SK-N-SH treated with all-trans-retinoic acid at 6 μM for 48 hours (cell line): ENCODE data around the gene ISY1.
"Not testable (repeated sequence)": the region's sequence is repeated elsewhere in the genome, so short reads cannot be mapped to it uniquely, and the experiment has no call there.

Experiments
- ATAC-seq: fragments of 200-7000 bp; cut with Tn5 transposase; 3 replicates; pipeline ENCODE4 v1.9.1; 2020; ENCODE audit warnings: mild to moderate bottlenecking, moderate library complexity
- ARNTL ChIP-seq: fragments of 450-650 bp; formaldehyde crosslinking; IDR thresholded peaks from 2 replicates; pipeline ENCODE4 v1.5.0; 2020; ENCODE audit warnings: low read depth, mild to moderate bottlenecking, moderate library complexity, borderline replicate concordance
- ESRRG ChIP-seq: fragments of 250-450 bp; sonication (Bioruptor Pico); IDR thresholded peaks from 2 replicates; pipeline ENCODE4 v1.6.1; 2021; ENCODE audit warnings: mild to moderate bottlenecking
- ISL1 ChIP-seq: fragments of 250-450 bp; sonication (Bioruptor Pico); IDR thresholded peaks from 2 replicates; pipeline ENCODE4 v2.1.2; 2022; ENCODE audit warnings: mild to moderate bottlenecking, moderate library complexity
- SNAI2 ChIP-seq: fragments of 250-450 bp; sonication (Bioruptor Pico); IDR thresholded peaks from 2 replicates; pipeline ENCODE4 v1.5.0; 2020; ENCODE audit warnings: mild to moderate bottlenecking, moderate library complexity
- ZNF70 ChIP-seq: fragments of 450-650 bp; formaldehyde crosslinking; IDR thresholded peaks from 2 replicates; pipeline ENCODE4 v1.5.0; 2020; ENCODE audit warnings: mild to moderate bottlenecking, moderate library complexity
- ZNF8 ChIP-seq: fragments of 450-650 bp; formaldehyde crosslinking; IDR thresholded peaks from 2 replicates; pipeline ENCODE4 v1.5.0; 2020; ENCODE audit warnings: mild to moderate bottlenecking, moderate library complexity
- TF ChIP-seq, protein P1 (sequence below): fragments of 250-450 bp; sonication (Bioruptor Pico); IDR thresholded peaks from 2 replicates; pipeline ENCODE4 v1.5.1; 2020; ENCODE audit warnings: low read depth, mild to moderate bottlenecking, moderate library complexity
- TF ChIP-seq, protein P2 (sequence below): fragments of 250-450 bp; sonication (Bioruptor Pico); IDR thresholded peaks from 2 replicates; pipeline ENCODE4 v1.8.0; 2021; ENCODE audit warnings: low read depth, mild to moderate bottlenecking, moderate library complexity, borderline replicate concordance
- TF ChIP-seq, protein P3 (sequence below): fragments of 250-450 bp; sonication (Bioruptor Pico); IDR thresholded peaks from 2 replicates; pipeline ENCODE4 v1.5.0; 2020; ENCODE audit warnings: mild to moderate bottlenecking, moderate library complexity
- TF ChIP-seq, protein P4 (sequence below): fragments of 250-450 bp; sonication (Bioruptor Pico); IDR thresholded peaks from 2 replicates; pipeline ENCODE4 v1.8.0; 2020; ENCODE audit warnings: mild to moderate bottlenecking, moderate library complexity, borderline replicate concordance
- TF ChIP-seq, protein P5 (sequence below): fragments of 250-450 bp; sonication (Bioruptor Pico); IDR thresholded peaks from 2 replicates; pipeline ENCODE4 v1.5.1; 2021; ENCODE audit warnings: mild to moderate bottlenecking, moderate library complexity

Gene ISY1

DNA sequence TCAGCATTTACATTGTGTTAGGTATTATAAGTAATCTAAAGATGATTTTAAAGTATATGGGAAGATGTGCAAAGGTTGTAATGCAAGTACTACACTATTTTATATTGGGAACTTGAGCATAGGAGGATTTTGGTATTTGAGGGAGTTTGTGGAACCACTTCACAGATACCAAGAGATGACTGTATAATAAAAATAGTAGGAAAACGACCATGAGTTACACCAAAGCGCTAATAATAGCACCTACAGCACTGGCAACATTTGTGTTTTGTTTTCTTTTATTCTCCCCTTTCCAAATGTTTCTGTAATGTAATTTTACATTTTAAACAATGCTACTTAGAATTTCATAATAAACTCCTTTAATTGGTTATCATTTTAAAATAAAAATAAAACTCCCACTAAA, 12.3 kb upstream of the ISY1 start (continued):
- TF ChIP-seq, protein P1, sequence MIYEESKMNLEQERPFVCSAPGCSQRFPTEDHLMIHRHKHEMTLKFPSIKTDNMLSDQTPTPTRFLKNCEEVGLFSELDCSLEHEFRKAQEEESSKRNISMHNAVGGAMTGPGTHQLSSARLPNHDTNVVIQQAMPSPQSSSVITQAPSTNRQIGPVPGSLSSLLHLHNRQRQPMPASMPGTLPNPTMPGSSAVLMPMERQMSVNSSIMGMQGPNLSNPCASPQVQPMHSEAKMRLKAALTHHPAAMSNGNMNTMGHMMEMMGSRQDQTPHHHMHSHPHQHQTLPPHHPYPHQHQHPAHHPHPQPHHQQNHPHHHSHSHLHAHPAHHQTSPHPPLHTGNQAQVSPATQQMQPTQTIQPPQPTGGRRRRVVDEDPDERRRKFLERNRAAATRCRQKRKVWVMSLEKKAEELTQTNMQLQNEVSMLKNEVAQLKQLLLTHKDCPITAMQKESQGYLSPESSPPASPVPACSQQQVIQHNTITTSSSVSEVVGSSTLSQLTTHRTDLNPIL (CRISPR knock-in tag) = no peak
- no peak for TF ChIP-seq ZNF70

DNA sequence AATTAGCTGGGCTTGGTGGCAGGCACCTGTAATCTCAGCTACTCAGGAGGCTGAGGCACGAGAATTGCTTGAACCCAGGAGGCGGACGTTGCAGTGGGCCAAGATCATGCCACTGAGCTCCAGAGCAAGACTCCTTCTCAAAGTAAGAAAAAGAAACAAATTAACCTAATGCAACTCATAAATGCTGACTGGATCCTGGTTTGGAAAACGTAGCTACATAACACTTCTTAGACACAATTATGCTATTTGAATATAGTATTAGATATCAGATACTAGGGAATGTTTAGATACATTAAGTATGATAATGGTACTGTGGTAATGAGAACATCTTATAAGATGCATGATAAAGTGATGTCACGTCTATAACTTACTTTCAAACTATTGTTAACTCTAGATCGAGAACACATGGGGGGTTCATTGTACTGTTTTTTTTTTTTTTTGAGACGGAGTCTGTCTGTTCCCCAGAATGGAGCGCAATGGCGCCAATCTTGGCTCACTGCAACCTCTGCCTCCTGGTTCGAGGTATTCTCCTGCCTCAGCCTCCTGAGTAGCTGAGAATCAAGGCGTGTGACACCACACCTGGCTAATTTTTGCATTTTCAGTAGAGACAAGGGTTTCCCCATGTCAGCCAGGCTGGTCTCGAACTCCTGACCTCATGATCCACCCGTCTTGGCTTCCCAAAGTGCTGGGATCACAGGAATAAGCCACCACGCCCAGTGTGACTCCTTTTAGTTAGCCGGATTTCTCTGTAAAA, 5.9 kb upstream of the ISY1 start:
- TF ChIP-seq ESRRG (CRISPR knock-in tag) (no peak), SNAI2 (no peak), ARNTL (CRISPR knock-in tag) (no peak), ISL1 (CRISPR knock-in tag) (no peak)
- TF ChIP-seq, protein P2, sequence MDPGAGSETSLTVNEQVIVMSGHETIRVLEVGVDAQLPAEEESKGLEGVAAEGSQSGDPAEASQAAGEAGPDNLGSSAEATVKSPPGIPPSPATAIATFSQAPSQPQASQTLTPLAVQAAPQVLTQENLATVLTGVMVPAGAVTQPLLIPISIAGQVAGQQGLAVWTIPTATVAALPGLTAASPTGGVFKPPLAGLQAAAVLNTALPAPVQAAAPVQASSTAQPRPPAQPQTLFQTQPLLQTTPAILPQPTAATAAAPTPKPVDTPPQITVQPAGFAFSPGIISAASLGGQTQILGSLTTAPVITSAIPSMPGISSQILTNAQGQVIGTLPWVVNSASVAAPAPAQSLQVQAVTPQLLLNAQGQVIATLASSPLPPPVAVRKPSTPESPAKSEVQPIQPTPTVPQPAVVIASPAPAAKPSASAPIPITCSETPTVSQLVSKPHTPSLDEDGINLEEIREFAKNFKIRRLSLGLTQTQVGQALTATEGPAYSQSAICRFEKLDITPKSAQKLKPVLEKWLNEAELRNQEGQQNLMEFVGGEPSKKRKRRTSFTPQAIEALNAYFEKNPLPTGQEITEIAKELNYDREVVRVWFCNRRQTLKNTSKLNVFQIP (CRISPR knock-in tag) = no peak
- TF ChIP-seq, protein P3, sequence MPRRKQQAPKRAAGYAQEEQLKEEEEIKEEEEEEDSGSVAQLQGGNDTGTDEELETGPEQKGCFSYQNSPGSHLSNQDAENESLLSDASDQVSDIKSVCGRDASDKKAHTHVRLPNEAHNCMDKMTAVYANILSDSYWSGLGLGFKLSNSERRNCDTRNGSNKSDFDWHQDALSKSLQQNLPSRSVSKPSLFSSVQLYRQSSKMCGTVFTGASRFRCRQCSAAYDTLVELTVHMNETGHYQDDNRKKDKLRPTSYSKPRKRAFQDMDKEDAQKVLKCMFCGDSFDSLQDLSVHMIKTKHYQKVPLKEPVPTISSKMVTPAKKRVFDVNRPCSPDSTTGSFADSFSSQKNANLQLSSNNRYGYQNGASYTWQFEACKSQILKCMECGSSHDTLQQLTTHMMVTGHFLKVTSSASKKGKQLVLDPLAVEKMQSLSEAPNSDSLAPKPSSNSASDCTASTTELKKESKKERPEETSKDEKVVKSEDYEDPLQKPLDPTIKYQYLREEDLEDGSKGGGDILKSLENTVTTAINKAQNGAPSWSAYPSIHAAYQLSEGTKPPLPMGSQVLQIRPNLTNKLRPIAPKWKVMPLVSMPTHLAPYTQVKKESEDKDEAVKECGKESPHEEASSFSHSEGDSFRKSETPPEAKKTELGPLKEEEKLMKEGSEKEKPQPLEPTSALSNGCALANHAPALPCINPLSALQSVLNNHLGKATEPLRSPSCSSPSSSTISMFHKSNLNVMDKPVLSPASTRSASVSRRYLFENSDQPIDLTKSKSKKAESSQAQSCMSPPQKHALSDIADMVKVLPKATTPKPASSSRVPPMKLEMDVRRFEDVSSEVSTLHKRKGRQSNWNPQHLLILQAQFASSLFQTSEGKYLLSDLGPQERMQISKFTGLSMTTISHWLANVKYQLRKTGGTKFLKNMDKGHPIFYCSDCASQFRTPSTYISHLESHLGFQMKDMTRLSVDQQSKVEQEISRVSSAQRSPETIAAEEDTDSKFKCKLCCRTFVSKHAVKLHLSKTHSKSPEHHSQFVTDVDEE (CRISPR knock-in tag) = no peak
- TF ChIP-seq, protein P4, sequence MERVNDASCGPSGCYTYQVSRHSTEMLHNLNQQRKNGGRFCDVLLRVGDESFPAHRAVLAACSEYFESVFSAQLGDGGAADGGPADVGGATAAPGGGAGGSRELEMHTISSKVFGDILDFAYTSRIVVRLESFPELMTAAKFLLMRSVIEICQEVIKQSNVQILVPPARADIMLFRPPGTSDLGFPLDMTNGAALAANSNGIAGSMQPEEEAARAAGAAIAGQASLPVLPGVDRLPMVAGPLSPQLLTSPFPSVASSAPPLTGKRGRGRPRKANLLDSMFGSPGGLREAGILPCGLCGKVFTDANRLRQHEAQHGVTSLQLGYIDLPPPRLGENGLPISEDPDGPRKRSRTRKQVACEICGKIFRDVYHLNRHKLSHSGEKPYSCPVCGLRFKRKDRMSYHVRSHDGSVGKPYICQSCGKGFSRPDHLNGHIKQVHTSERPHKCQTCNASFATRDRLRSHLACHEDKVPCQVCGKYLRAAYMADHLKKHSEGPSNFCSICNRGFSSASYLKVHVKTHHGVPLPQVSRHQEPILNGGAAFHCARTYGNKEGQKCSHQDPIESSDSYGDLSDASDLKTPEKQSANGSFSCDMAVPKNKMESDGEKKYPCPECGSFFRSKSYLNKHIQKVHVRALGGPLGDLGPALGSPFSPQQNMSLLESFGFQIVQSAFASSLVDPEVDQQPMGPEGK (CRISPR knock-in tag) = no peak
- TF ChIP-seq, protein P1 (CRISPR knock-in tag) = no peak

DNA sequence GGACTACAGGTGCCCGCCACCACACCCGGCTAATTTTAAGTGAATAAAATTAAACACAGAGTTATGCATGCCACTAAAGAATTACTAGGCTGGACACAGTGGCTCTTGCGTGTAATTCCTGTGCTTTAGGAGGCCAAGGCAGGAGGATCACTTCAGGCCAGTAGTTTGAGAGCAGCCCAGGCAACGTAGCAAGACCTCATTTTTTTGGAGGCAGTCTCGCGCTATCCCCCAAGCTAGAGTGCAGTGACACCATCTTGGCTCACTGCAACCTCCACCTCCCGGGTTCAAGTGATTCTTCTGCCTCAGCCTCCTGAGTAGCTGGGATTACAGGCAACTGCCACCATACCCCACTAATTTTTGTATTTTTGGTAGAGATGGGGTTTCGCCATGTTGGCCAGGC, 4.7 kb upstream of the ISY1 start:
- ATAC-seq = not testable (repeated sequence)

More for the DNA sequence above, 5.9 kb upstream of the ISY1 start:
- ATAC-seq = no peak

DNA sequence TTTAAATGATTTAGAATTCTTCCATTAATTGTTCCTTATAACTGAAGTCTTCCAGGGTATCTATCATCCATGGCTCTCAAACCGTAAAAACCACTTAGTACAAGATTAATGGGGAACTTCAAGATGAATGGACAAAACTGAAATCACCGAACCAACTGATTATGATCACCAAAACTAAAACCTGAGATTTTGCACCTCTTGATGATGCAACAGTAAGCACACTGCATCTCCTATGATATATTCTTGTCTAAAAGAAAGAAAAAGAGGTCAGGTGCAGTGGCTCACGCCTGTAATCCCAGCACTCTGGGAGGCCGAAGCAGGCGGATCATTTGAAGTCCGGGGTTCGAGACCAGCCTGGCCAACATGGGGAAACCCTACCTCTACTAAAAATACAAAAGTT, 3.6 kb upstream of the ISY1 start:
- ATAC-seq = no peak
- TF ChIP-seq, protein P1 (CRISPR knock-in tag) = no peak
- TF ChIP-seq ZNF70 (no peak), ZNF8 (CRISPR knock-in tag) (no peak), ESRRG (CRISPR knock-in tag) (no peak)
- TF ChIP-seq, protein P5, sequence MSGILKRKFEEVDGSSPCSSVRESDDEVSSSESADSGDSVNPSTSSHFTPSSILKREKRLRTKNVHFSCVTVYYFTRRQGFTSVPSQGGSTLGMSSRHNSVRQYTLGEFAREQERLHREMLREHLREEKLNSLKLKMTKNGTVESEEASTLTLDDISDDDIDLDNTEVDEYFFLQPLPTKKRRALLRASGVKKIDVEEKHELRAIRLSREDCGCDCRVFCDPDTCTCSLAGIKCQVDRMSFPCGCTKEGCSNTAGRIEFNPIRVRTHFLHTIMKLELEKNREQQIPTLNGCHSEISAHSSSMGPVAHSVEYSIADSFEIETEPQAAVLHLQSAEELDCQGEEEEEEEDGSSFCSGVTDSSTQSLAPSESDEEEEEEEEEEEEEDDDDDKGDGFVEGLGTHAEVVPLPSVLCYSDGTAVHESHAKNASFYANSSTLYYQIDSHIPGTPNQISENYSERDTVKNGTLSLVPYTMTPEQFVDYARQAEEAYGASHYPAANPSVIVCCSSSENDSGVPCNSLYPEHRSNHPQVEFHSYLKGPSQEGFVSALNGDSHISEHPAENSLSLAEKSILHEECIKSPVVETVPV (CRISPR knock-in tag) = no peak
